SK-N-SH treated with all-trans-retinoic acid at 6 μM for 48 hours (cell line): ENCODE data around the gene FCN2.

Experiments used
- ESRRG ChIP-seq: fragments of 250-450 bp; sonication (Bioruptor Pico); IDR thresholded peaks from 2 replicates; pipeline ENCODE4 v1.6.1; 2021; ENCODE audit warnings: mild to moderate bottlenecking
- ISL1 ChIP-seq: fragments of 250-450 bp; sonication (Bioruptor Pico); IDR thresholded peaks from 2 replicates; pipeline ENCODE4 v2.1.2; 2022; ENCODE audit warnings: mild to moderate bottlenecking, moderate library complexity
- TCF4 ChIP-seq: fragments of 250-450 bp; sonication (Bioruptor Pico); IDR thresholded peaks from 2 replicates; pipeline ENCODE4 v1.8.0; 2021; ENCODE audit warnings: mild to moderate bottlenecking, moderate library complexity, borderline replicate concordance
- TSHZ2 ChIP-seq: fragments of 250-450 bp; sonication (Bioruptor Pico); IDR thresholded peaks from 2 replicates; pipeline ENCODE4 v1.5.0; 2020; ENCODE audit warnings: mild to moderate bottlenecking, moderate library complexity
- ZNF70 ChIP-seq: fragments of 450-650 bp; formaldehyde crosslinking; IDR thresholded peaks from 2 replicates; pipeline ENCODE4 v1.5.0; 2020; ENCODE audit warnings: mild to moderate bottlenecking, moderate library complexity

DNA sequence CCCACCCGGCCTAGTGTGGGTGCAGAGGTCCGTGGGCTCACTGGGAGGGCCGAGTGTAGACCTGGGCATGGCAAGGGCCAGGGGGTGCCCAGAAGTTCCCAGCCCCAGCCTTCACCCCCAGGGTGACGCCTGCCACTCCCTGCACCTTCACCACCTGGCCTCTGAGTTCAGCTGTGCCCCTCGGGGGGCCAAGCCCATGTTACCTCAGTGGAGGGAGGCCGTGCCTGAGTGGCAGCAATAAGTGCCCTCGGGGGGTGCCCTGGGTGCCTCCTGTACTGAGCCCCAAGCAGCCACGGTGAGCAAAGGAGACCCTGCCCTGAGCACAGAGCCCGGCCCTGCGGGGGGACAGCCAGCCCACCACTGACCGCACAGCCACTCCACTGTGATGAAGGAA, 10.3 kb upstream of the FCN2 start:
- no peak for TF ChIP-seq ISL1 (CRISPR knock-in tag)
- no peak for TF ChIP-seq TSHZ2
- no peak for TF ChIP-seq ZNF70
- TF ChIP-seq TCF4 (CRISPR knock-in tag), result no peak
- no peak for TF ChIP-seq ESRRG
